ENCODE data around the gene MCOLN3. TPM values are rescaled to one million over a fixed set of nuclear protein-coding genes. Genes with fewer than 3 reads are reported as not detected.

The MCOLN3 gene
- total RNA-seq (2.1 and 2.5 TPM in 2 replicates), polyA plus RNA-seq (1.7 and 2.7 TPM in 2 replicates), polyA minus RNA-seq (ENCODE audit: low replicate concordance) (0.71 TPM in 1 of 2 replicates, not detected in the other)
- 0.83 and 1.2 TPM in 2 replicates for polyA plus RNA-seq (2012)

DNA sequence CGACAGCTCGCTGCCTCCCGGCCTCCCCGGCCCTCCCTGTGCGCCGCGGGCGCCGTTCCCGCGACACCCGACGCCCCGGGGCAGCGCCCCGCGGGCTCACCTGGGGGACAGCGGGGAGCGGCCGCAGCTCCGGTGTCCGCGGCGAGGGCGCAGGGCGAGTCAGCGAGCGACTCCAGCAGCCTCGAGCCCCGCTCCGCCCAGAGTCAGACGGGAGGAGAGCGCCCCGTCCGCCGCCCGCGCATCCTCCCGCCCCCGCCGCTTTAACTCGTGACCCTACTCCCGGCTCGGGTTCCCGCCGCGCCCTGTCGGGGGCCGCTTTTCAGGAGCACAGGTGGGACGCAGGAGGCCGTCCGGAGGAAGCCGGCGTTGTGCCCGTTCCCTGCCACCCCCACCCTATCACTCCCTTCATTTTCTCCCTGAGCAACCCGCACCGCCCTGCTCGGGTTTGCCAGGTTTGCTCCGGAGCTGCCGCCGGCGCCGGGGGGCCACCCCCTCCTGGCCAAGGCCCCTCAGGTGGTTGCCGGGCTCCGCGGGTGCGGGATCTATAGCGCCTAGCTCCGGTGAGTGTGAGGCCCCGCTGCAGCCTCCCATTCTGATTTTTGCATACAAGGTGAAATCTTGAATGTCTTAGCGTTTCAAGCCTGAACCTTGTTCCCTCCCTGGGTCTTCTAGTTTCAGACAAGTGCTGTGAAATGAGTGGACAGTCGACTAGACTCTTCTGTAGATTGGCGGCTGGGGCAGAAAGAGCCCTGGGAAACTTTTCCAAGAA, at the start of gene MCOLN3:
Gene MCOLN3, minus strand, starts transcription at position 205 of the 769 bp plus-strand sequence. CDS start 3,140 bp downstream, outside the sequence.
- Histone ChIP-seq H3K27ac (ENCODE audit: insufficient read depth, low read length) (no peak within 1 kb of the TSS), H3K4me2 (ENCODE audit: extremely low read depth, insufficient read depth, low read length) (peak within 1 kb of the TSS; percentile 23), H3K9ac (ENCODE audit: insufficient read depth, low read length) (peak within 1 kb of the TSS; percentile 30), H4K20me1 (ENCODE audit: control insufficient read depth, extremely low read depth, insufficient read depth, low read length) (no peaks in the 10 kb centered on the region), H3K9me3 (ENCODE audit: control insufficient read depth, insufficient read depth, low read depth, low read length) (no peaks in the 10 kb centered on the region), H2AFZ (ENCODE audit: low read length) (peak within 1 kb of the TSS; percentile 1), H3K4me3 (replicated peaks in 1 of 4; ENCODE audit: control extremely low read depth in 1 of 4, insufficient read depth in 1 of 4, low read depth in 3 of 4, low read length in 4 of 4) (peak within 1 kb of the TSS in 3 of 4 experiments; percentile 31 to 49 (median 44)), H3K79me2 (ENCODE audit: control insufficient read depth, insufficient read depth, low read length) (no peaks in the 10 kb centered on the region), H3K36me3 (ENCODE audit: control insufficient read depth, insufficient read depth, low read length) (no peaks in the 10 kb centered on the region), H3K4me1 (ENCODE audit: control insufficient read depth, extremely low read depth, insufficient read depth, low read length) (no peaks in the 10 kb centered on the region), H3K27me3 (ENCODE audit: control insufficient read depth, insufficient read depth, low read length) (peaks cover 24% of the 10 kb centered on the region)
- DNase-seq (ENCODE audit: low read depth in 2 of 2): no peak
- no peak for TF ChIP-seq EZH2 (IDR thresholded peaks at IDR 0.05; ENCODE audit: low read length, missing control alignments)
- TF ChIP-seq CTCF (conservative IDR thresholded peaks at IDR 0.05 in 1 of 2, IDR thresholded peaks at IDR 0.05 in 1 of 2; ENCODE audit: low read depth in 1 of 2, low read length in 2 of 2): no peak

DNA sequence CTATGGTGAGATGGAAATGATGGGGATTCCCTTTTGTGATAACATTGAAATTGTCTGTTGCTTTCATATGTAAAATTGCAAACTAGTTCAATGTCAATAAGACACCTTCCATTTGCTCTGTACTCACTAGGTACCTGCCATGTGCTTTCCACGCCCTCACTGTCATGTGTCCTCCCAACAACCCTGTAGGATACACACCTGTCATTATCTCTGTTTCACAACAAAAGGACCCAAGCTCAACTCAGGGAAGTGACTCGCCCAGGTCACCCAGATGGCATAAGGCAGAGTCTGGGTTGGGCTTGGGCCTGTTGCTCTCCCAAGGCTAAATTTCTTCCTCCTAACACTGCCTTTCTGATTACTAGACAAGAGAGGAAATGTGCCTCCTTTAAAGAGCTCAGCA, 45.3 kb upstream of the MCOLN3 start:
- Histone ChIP-seq H3K4me2 (ENCODE audit: extremely low read depth, insufficient read depth, low read length) (no peak overlapping the region), H3K4me3 (replicated peaks in 1 of 4; ENCODE audit: control extremely low read depth in 1 of 4, insufficient read depth in 1 of 4, low read depth in 3 of 4, low read length in 4 of 4) (no peak overlapping the region), H2AFZ (ENCODE audit: low read length) (no peak overlapping the region), H3K36me3 (ENCODE audit: control insufficient read depth, insufficient read depth, low read length) (no peaks in the 10 kb centered on the region), H3K4me1 (ENCODE audit: control insufficient read depth, extremely low read depth, insufficient read depth, low read length) (no peaks in the 10 kb centered on the region), H3K9ac (ENCODE audit: insufficient read depth, low read length) (no peak overlapping the region), H3K27me3 (ENCODE audit: control insufficient read depth, insufficient read depth, low read length) (no peaks in the 10 kb centered on the region), H3K9me3 (ENCODE audit: control insufficient read depth, insufficient read depth, low read depth, low read length) (no peaks in the 10 kb centered on the region), H3K27ac (ENCODE audit: insufficient read depth, low read length) (no peak overlapping the region), H3K79me2 (ENCODE audit: control insufficient read depth, insufficient read depth, low read length) (no peaks in the 10 kb centered on the region), H4K20me1 (ENCODE audit: control insufficient read depth, extremely low read depth, insufficient read depth, low read length) (no peaks in the 10 kb centered on the region)
- TF ChIP-seq CTCF (conservative IDR thresholded peaks at IDR 0.05 in 1 of 2, IDR thresholded peaks at IDR 0.05 in 1 of 2; ENCODE audit: low read depth in 1 of 2, low read length in 2 of 2): no peak
- no peak for TF ChIP-seq EZH2 (IDR thresholded peaks at IDR 0.05; ENCODE audit: low read length, missing control alignments)
- DNase-seq (ENCODE audit: low read depth in 2 of 2): no peak

DNA sequence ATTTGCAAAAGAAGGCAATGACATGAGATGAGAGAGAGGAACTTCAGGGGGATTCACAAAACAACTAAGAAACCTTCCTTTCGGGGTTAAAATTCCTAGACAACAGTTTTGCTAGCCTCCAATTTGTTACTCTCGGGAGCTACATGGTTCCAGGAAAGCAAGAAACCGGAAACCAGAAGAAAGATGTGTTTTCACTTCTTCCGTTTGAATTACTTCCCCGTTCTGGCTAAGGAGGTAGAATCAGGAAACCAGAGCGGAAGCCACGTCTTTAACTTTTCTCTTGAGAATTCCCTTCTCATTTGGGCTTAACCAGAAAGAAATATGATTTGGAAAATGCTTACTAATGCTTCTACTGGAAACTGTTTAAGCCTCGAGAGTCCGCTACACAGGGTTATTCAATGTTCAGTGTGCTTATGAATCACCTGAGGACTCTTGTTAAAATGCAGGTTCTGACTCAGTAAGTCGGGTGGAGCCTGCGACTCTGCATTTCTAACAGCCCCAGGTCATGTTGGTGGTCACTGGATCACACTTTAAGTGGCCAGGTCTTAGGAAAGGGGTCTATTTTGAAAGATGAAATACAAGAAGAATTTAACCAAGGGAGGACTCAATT, 43.5 kb upstream of the MCOLN3 start:
- Histone ChIP-seq H3K36me3 (ENCODE audit: control insufficient read depth, insufficient read depth, low read length) (no peaks in the 10 kb centered on the region), H3K4me3 (replicated peaks in 1 of 4; ENCODE audit: control extremely low read depth in 1 of 4, insufficient read depth in 1 of 4, low read depth in 3 of 4, low read length in 4 of 4) (no peak overlapping the region), H3K4me2 (ENCODE audit: extremely low read depth, insufficient read depth, low read length) (no peak overlapping the region), H2AFZ (ENCODE audit: low read length) (peak overlapping the region; percentile 39), H3K9ac (ENCODE audit: insufficient read depth, low read length) (no peak overlapping the region), H3K27ac (ENCODE audit: insufficient read depth, low read length) (no peak overlapping the region), H3K79me2 (ENCODE audit: control insufficient read depth, insufficient read depth, low read length) (no peaks in the 10 kb centered on the region), H3K27me3 (ENCODE audit: control insufficient read depth, insufficient read depth, low read length) (no peaks in the 10 kb centered on the region), H4K20me1 (ENCODE audit: control insufficient read depth, extremely low read depth, insufficient read depth, low read length) (no peaks in the 10 kb centered on the region), H3K4me1 (ENCODE audit: control insufficient read depth, extremely low read depth, insufficient read depth, low read length) (no peaks in the 10 kb centered on the region), H3K9me3 (ENCODE audit: control insufficient read depth, insufficient read depth, low read depth, low read length) (no peaks in the 10 kb centered on the region)
- no peak for DNase-seq (ENCODE audit: low read depth in 2 of 2)
- TF ChIP-seq CTCF (conservative IDR thresholded peaks at IDR 0.05 in 1 of 2, IDR thresholded peaks at IDR 0.05 in 1 of 2; ENCODE audit: low read depth in 1 of 2, low read length in 2 of 2) (no peak), EZH2 (IDR thresholded peaks at IDR 0.05; ENCODE audit: low read length, missing control alignments) (no peak)
